Measurements from ENCODE around the gene CFAP74.

The CFAP74 gene

GRCh38 chr1:2003541-2004131 is at the start of gene CFAP74:
CFAP74 (minus strand) TSS chr1:2003786; CDS start chr1:1990956, 12,830 bp downstream.
- no peak for DNase-seq (ENCODE audit: low read depth)

- DNase-seq (ENCODE audit: low read depth) = no peak
These were observed 49.6 kb upstream of the CFAP74 start for GRCh38 chr1:2053217-2053616.

- DNase-seq (ENCODE audit: low read depth) = no peak
These were observed 49.2 kb upstream of the CFAP74 start for GRCh38 chr1:2052756-2053155.

GRCh38 chr1:2052054-2052679 is 48.6 kb upstream of the CFAP74 start:
- DNase-seq (ENCODE audit: low read depth) = no peak

GRCh38 chr1:2050793-2051682 is 47.5 kb upstream of the CFAP74 start:
- DNase-seq (ENCODE audit: low read depth) = no peak

GRCh38 chr1:2050461-2050792 is 46.8 kb upstream of the CFAP74 start:
- DNase-seq (ENCODE audit: low read depth) = no peak

GRCh38 chr1:2049718-2050431 is 46.3 kb upstream of the CFAP74 start, which contains the start of gene PRKCZ:
PRKCZ (plus strand) TSS chr1:2050411; CDS start chr1:2050631, 220 bp downstream.
- DNase-seq (ENCODE audit: low read depth) = peak; percentile 95

GRCh38 chr1:2049225-2049717 is 45.7 kb upstream of the CFAP74 start:
- DNase-seq (ENCODE audit: low read depth) = no peak

GRCh38 chr1:2047749-2048729 is 44.5 kb upstream of the CFAP74 start:
- DNase-seq (ENCODE audit: low read depth) = no peak

- DNase-seq (ENCODE audit: low read depth) = no peak
These were observed 43.6 kb upstream of the CFAP74 start for GRCh38 chr1:2046953-2047748.

- no peak for DNase-seq (ENCODE audit: low read depth)
These were observed 42.8 kb upstream of the CFAP74 start for GRCh38 chr1:2046174-2046917.

GRCh38 chr1:2045468-2046173 is 42.0 kb upstream of the CFAP74 start:
- DNase-seq (ENCODE audit: low read depth) = no peak

- DNase-seq (ENCODE audit: low read depth) = peak; percentile 72
These were observed 41.1 kb upstream of the CFAP74 start for GRCh38 chr1:2044510-2045319.

- no peak for DNase-seq (ENCODE audit: low read depth)
These were observed 40.3 kb upstream of the CFAP74 start for GRCh38 chr1:2043886-2044285.

- DNase-seq (ENCODE audit: low read depth) = no peak
These were observed 39.5 kb upstream of the CFAP74 start for GRCh38 chr1:2042830-2043773.

GRCh38 chr1:2041887-2042286 is 38.3 kb upstream of the CFAP74 start:
- no peak for DNase-seq (ENCODE audit: low read depth)

GRCh38 chr1:2041305-2041704 is 37.7 kb upstream of the CFAP74 start:
- no peak for DNase-seq (ENCODE audit: low read depth)

All from stimulated activated CD8-positive, alpha-beta memory T cell treated with anti-CD3 and anti-CD28 coated beads, Interleukin-12 subunit alpha, Interleukin-12 subunit beta, amount 100 ng/mL, for 4 hours (primary cell).